ENCODE measurements around the gene DDC.

DDC gene, protein sequence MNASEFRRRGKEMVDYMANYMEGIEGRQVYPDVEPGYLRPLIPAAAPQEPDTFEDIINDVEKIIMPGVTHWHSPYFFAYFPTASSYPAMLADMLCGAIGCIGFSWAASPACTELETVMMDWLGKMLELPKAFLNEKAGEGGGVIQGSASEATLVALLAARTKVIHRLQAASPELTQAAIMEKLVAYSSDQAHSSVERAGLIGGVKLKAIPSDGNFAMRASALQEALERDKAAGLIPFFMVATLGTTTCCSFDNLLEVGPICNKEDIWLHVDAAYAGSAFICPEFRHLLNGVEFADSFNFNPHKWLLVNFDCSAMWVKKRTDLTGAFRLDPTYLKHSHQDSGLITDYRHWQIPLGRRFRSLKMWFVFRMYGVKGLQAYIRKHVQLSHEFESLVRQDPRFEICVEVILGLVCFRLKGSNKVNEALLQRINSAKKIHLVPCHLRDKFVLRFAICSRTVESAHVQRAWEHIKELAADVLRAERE

DNA sequence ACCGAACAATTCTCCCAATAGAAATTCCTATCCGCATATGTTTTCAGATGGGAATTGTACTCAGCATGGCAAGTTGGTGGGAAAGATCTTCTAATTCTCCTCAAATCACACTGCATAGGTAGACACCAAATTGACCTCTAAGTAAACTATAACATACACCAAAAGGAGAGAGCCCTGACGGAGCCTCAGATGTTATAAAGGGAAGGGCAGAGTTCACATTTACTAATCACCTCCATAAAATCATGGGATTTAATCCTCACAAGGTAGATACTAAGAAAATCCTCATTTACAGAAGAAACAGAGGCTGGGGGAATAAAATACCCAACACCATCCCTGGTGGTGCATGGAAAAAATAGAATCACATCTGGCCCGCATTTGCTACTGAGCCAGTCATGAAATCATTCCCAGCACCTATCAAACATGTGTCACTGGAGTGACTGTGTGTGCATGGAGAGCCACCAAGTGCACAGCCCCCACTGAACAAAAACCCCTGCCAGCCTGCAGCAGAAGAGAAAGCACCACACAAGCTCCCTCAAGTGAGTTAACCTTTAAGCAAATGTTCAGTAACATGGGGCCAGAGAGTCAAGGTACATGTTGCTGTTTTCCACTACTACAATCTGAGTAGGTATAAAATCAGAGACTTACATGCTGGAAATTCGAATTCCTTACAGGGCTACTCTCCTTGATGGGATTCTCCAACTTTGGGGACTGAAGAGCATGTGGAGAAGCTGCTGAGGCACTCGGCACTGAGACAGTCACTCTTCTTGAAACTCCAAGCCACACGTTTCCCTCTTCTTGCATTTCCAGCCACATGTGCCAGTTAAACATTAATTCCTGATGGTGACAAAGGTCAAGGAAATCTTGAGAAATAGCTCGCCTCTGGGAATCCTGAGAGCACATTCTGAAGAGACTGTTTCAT lies at the start of gene DDC:
DDC (minus strand) TSS at position 766 of the 919 bp plus-strand sequence. CDS start 21,320 bp downstream, outside the sequence.
- peaks cover 12% of the 10 kb centered on the region for H3K9me3 Mint-ChIP-seq
- H3K27me3 Mint-ChIP-seq (ENCODE audit: low read depth, poor library complexity): peaks cover 7% of the 10 kb centered on the region
- H3K4me1 Mint-ChIP-seq: peaks cover 18% of the 10 kb centered on the region
- no peak within 1 kb of the TSS for H3K27ac Mint-ChIP-seq
- DNase-seq: no peak
- no peaks in the 10 kb centered on the region for H3K36me3 Mint-ChIP-seq (ENCODE audit: low read depth)
- TF ChIP-seq, protein P1, sequence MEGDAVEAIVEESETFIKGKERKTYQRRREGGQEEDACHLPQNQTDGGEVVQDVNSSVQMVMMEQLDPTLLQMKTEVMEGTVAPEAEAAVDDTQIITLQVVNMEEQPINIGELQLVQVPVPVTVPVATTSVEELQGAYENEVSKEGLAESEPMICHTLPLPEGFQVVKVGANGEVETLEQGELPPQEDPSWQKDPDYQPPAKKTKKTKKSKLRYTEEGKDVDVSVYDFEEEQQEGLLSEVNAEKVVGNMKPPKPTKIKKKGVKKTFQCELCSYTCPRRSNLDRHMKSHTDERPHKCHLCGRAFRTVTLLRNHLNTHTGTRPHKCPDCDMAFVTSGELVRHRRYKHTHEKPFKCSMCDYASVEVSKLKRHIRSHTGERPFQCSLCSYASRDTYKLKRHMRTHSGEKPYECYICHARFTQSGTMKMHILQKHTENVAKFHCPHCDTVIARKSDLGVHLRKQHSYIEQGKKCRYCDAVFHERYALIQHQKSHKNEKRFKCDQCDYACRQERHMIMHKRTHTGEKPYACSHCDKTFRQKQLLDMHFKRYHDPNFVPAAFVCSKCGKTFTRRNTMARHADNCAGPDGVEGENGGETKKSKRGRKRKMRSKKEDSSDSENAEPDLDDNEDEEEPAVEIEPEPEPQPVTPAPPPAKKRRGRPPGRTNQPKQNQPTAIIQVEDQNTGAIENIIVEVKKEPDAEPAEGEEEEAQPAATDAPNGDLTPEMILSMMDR (IDR thresholded peaks at IDR 0.05): no peak
- H3K4me3 Mint-ChIP-seq: no peak within 1 kb of the TSS

DNA sequence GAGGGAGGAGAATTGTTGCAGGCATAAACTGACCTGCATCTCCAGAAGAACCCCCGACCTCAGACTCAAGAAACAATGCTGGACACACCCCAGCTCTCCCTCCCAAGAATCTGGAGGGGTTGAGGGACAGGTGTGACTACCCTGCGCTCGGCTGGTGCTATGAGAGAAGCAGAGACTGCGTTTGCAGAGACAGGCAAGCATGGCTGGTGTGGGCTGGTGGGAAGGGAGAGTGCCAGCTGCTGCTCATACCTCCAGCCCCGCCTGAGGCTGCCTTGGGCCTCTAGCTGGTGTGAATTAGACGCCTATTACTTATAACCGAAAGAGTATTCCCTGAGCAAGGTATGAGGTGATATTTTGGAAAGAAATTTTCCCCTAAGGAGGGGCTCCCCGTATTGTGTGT lies 48.3 kb upstream of the DDC start:
- H3K27ac Mint-ChIP-seq: no peak overlapping the region
- no peak for DNase-seq
- TF ChIP-seq, protein P1 (IDR thresholded peaks at IDR 0.05): no peak
- H3K36me3 Mint-ChIP-seq (ENCODE audit: low read depth): peaks cover 9% of the 10 kb centered on the region
- no peaks in the 10 kb centered on the region for H3K9me3 Mint-ChIP-seq
- H3K4me1 Mint-ChIP-seq: peaks cover 14% of the 10 kb centered on the region
- H3K4me3 Mint-ChIP-seq: no peak overlapping the region
- H3K27me3 Mint-ChIP-seq (ENCODE audit: low read depth, poor library complexity): no peaks in the 10 kb centered on the region

DNA sequence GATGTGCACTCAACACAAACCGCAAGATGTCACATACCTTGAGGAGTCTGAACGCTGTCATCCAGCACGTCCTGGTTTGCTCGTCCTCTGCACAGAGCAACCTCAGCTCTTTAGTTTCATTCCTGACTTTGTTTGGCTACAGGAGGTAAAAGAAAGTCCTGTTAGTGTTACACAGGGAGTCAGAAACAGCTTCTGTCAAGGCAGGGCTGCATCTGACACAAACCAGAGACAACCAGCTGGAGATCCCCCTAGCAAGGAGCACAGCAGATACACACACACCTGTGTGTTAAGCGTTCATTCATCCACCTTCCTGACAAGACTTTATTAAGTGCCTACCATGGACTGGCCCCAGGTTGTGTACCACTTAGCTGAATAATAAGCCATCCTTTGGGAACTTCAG lies 47.5 kb upstream of the DDC start:
- Mint-ChIP-seq H3K27me3 (ENCODE audit: low read depth, poor library complexity) (no peaks in the 10 kb centered on the region), H3K4me1 (peaks cover 14% of the 10 kb centered on the region), H3K36me3 (ENCODE audit: low read depth) (peaks cover 15% of the 10 kb centered on the region), H3K27ac (no peak overlapping the region), H3K9me3 (no peaks in the 10 kb centered on the region), H3K4me3 (no peak overlapping the region)
- DNase-seq: no peak
- TF ChIP-seq, protein P1 (IDR thresholded peaks at IDR 0.05): no peak

DNA sequence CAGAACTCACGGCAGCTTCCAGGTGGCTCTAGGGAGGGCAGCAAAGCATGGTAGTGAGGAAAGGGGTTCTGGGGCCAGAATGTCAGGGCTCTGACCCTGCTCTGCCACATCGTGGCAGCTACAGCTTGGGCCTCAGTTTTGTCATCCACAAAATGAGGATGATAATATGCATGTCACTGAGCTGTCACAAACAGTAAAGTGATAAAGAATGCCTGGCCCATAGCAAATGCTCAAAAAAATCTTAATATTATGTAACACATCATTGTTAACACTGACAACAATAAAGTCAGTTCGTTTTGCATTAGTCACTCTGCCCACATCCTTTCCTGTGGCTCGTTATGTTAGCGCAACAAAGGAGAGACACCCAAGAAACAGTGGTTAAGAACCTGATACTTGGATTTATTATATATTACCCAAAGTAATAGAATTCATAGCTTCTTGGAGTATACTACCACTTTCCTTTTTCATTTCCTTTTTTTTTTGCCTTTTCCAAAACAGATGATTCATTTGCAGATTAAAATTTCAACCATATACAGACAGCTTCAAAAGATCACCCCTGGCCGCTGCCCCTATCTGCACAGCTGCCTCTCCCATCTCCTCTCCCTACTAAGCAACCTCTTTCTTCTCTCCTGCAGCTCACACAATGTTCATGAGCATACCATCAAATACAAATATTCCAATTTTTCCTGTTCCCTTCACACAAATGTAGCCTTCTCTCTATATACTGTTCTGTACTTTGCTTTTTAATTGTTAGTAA lies 45.5 kb upstream of the DDC start:
- Mint-ChIP-seq H3K4me1 (no peaks in the 10 kb centered on the region), H3K9me3 (no peaks in the 10 kb centered on the region), H3K36me3 (ENCODE audit: low read depth) (peaks cover 24% of the 10 kb centered on the region), H3K27ac (no peak overlapping the region), H3K4me3 (no peak overlapping the region), H3K27me3 (ENCODE audit: low read depth, poor library complexity) (no peaks in the 10 kb centered on the region)
- TF ChIP-seq, protein P1 (IDR thresholded peaks at IDR 0.05): no peak
- no peak for DNase-seq

DNA sequence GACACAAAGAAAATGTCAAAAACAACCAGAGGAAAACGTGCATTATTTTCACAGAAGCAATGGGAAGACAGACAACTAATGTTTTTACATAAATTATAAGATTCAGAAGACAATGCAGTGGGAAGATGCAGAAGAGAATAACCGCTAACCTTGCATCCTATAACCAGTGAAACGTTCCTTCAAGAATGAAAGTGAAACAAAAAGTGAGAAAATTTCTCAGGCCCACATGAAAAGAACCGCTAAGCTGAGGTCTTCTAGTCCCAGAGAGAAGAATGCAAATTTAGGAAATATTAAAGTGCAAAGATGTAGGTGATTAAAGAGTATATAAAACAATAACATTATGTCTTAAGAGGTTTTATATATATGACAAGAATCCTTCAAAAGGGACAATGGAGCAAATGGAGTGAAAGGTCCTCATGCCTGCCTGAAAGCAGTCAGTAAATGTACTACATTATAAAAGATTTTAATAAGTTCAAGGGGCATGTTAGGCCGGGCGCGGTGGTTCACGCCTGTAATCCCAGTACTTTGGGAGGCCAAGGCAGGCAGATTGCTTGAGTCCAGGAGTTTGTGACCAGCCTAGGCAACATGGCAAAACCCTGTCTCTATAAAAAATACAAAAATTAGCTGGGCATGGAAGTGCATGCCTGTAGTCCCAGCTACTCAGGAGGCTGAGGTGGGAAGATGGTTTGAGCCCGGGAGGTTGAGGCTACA lies 43.1 kb upstream of the DDC start:
- TF ChIP-seq, protein P1 (IDR thresholded peaks at IDR 0.05): no peak
- H3K9me3 Mint-ChIP-seq: no peaks in the 10 kb centered on the region
- no peak overlapping the region for H3K27ac Mint-ChIP-seq
- peaks cover under 1% of the 10 kb centered on the region for H3K4me1 Mint-ChIP-seq
- no peak for DNase-seq
- H3K4me3 Mint-ChIP-seq: no peak overlapping the region
- no peaks in the 10 kb centered on the region for H3K27me3 Mint-ChIP-seq (ENCODE audit: low read depth, poor library complexity)
- H3K36me3 Mint-ChIP-seq (ENCODE audit: low read depth): peaks cover 24% of the 10 kb centered on the region

Measured in nephron progenitor cell (in vitro differentiated cells).